ENCODE data around the gene SLC43A3. TPM values are rescaled to one million over a fixed set of nuclear protein-coding genes. Genes with fewer than 3 reads are reported as not detected.
A peak's percentile ranks its signal among the peaks of the same experiment; 100 is the strongest.

The SLC43A3 gene
- 100 to 1,000 TPM in 1 of 2 donors, 10 to 100 TPM in 1; 68.9 to 247 TPM for total RNA-seq

- Mint-ChIP-seq H3K27ac (peak within 1 kb of the TSS; percentile 94 to 95), H3K36me3 (peaks cover 41 to 45% of the 10 kb centered on the region in 2 donors), H3K9me3 (no peaks in the 10 kb centered on the region)
- DNase-seq (ENCODE audit: low spot score in 2 of 2) (peak; percentile 74 to 77), ATAC-seq (peak; percentile 47 to 69)
Observed at GRCh38 chr11:57426929-57427726, at the start of gene SLC43A3. Gene SLC43A3, minus strand, starts transcription at chr11:57427121. Its CDS starts 949 bp downstream, at chr11:57426172.

GRCh38 chr11:57476047-57476756, 49.3 kb upstream of the SLC43A3 start:
- Mint-ChIP-seq H3K36me3 (no peaks in the 10 kb centered on the region), H3K9me3 (no peaks in the 10 kb centered on the region), H3K27ac (peak overlapping the region in 1 of 2 donors; percentile 65)
- ATAC-seq = peak; percentile 31 to 54
- DNase-seq (ENCODE audit: low spot score in 2 of 2) = no peak

- Mint-ChIP-seq H3K9me3 (no peaks in the 10 kb centered on the region), H3K36me3 (no peaks in the 10 kb centered on the region), H3K27ac (peak overlapping the region in 1 of 2 donors; percentile 65)
- no peak for DNase-seq (ENCODE audit: low spot score in 2 of 2)
- ATAC-seq = peak in 1 of 2 donors; percentile 6
Observed at GRCh38 chr11:57475671-57476046, 48.7 kb upstream of the SLC43A3 start.

GRCh38 chr11:57475191-57475590, 48.3 kb upstream of the SLC43A3 start:
- ATAC-seq (no peak), DNase-seq (ENCODE audit: low spot score in 2 of 2) (no peak)
- Mint-ChIP-seq H3K9me3 (no peaks in the 10 kb centered on the region), H3K27ac (no peak overlapping the region), H3K36me3 (no peaks in the 10 kb centered on the region)

GRCh38 chr11:57474803-57475115, 47.8 kb upstream of the SLC43A3 start:
- DNase-seq (ENCODE audit: low spot score in 2 of 2) (no peak), ATAC-seq (no peak)
- H3K27ac Mint-ChIP-seq = no peak overlapping the region
- H3K36me3 Mint-ChIP-seq = no peaks in the 10 kb centered on the region
- no peaks in the 10 kb centered on the region for H3K9me3 Mint-ChIP-seq

GRCh38 chr11:57474017-57474802, 47.3 kb upstream of the SLC43A3 start:
- Mint-ChIP-seq H3K9me3 (no peaks in the 10 kb centered on the region), H3K36me3 (no peaks in the 10 kb centered on the region), H3K27ac (peak overlapping the region; percentile 61 to 77)
- ATAC-seq (peak; percentile 54 to 56), DNase-seq (ENCODE audit: low spot score in 2 of 2) (no peak)

GRCh38 chr11:57473285-57473841, 46.4 kb upstream of the SLC43A3 start:
- H3K27ac Mint-ChIP-seq = peak overlapping the region in 1 of 2 donors; percentile 61
- DNase-seq (ENCODE audit: low spot score in 2 of 2) (no peak), ATAC-seq (no peak)
- H3K36me3 Mint-ChIP-seq = no peaks in the 10 kb centered on the region
- H3K9me3 Mint-ChIP-seq = no peaks in the 10 kb centered on the region

GRCh38 chr11:57471496-57471895, 44.6 kb upstream of the SLC43A3 start:
- no peak for DNase-seq (ENCODE audit: low spot score in 2 of 2)

GRCh38 chr11:57469268-57469667, 42.3 kb upstream of the SLC43A3 start:
- H3K36me3 Mint-ChIP-seq = no peaks in the 10 kb centered on the region
- no peak for ATAC-seq
- no peak overlapping the region for H3K27ac Mint-ChIP-seq
- H3K9me3 Mint-ChIP-seq = no peaks in the 10 kb centered on the region
- DNase-seq (ENCODE audit: low spot score in 2 of 2) = no peak

More at GRCh38 chr11:57471496-57471895, 44.6 kb upstream of the SLC43A3 start:
- Mint-ChIP-seq H3K36me3 (no peaks in the 10 kb centered on the region), H3K9me3 (no peaks in the 10 kb centered on the region), H3K27ac (no peak overlapping the region)
- no peak for ATAC-seq

- Mint-ChIP-seq H3K36me3 (no peaks in the 10 kb centered on the region), H3K27ac (peak overlapping the region; percentile 56 to 69)
- no peak for ATAC-seq
Observed at GRCh38 chr11:57468276-57468675, 41.4 kb upstream of the SLC43A3 start.

GRCh38 chr11:57467508-57468157, 40.7 kb upstream of the SLC43A3 start:
- ATAC-seq (no peak), DNase-seq (ENCODE audit: low spot score in 2 of 2) (no peak)
- Mint-ChIP-seq H3K9me3 (no peaks in the 10 kb centered on the region), H3K36me3 (no peaks in the 10 kb centered on the region), H3K27ac (peak overlapping the region in 1 of 2 donors; percentile 56)

More at GRCh38 chr11:57468276-57468675, 41.4 kb upstream of the SLC43A3 start:
- no peak for DNase-seq (ENCODE audit: low spot score in 2 of 2)
- H3K9me3 Mint-ChIP-seq = no peaks in the 10 kb centered on the region

GRCh38 chr11:57466680-57467079, 39.8 kb upstream of the SLC43A3 start:
- DNase-seq (ENCODE audit: low spot score in 2 of 2) (no peak), ATAC-seq (no peak)
- H3K9me3 Mint-ChIP-seq = no peaks in the 10 kb centered on the region
- H3K27ac Mint-ChIP-seq = no peak overlapping the region
- H3K36me3 Mint-ChIP-seq = no peaks in the 10 kb centered on the region

- ATAC-seq (no peak), DNase-seq (ENCODE audit: low spot score in 2 of 2) (no peak)
- H3K9me3 Mint-ChIP-seq = no peaks in the 10 kb centered on the region
- no peaks in the 10 kb centered on the region for H3K36me3 Mint-ChIP-seq
- no peak overlapping the region for H3K27ac Mint-ChIP-seq
Observed at GRCh38 chr11:57464539-57465181, 37.7 kb upstream of the SLC43A3 start.

- ATAC-seq (no peak), DNase-seq (ENCODE audit: low spot score in 2 of 2) (no peak)
- H3K36me3 Mint-ChIP-seq = no peaks in the 10 kb centered on the region
- H3K9me3 Mint-ChIP-seq = no peaks in the 10 kb centered on the region
- peak overlapping the region in 1 of 2 donors; percentile 88 for H3K27ac Mint-ChIP-seq
Observed at GRCh38 chr11:57463671-57464538, 37.0 kb upstream of the SLC43A3 start.

- DNase-seq (ENCODE audit: low spot score in 2 of 2) (no peak), ATAC-seq (no peak)
- Mint-ChIP-seq H3K36me3 (no peaks in the 10 kb centered on the region), H3K9me3 (no peaks in the 10 kb centered on the region), H3K27ac (no peak overlapping the region)
Observed at GRCh38 chr11:57462597-57462996, 35.7 kb upstream of the SLC43A3 start.
